ENCODE measurements around the gene SHROOM3.
A peak's percentile ranks its signal among the peaks of the same experiment; 100 is the strongest.

The SHROOM3 gene

DNA sequence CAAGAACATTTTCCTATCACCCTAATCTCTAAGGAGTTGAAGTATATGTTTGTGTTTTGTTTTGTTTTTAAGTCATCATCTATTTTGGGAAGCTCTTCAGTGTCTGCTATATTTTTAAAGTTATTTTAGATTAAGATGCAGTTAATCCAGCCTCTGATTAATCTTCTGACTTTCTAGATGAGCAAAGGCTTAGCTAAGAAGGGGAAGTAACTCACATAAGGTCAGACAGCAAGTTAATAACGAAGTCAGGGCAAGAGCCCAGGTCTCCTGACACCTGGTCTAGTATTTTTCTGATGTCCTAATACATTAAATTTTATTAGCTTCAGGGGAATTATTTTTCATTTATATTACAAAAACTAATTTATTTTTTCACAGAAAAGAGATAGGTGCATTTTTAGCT, 294.4 kb downstream of the SHROOM3 start:
- DNase-seq: no peak

DNA sequence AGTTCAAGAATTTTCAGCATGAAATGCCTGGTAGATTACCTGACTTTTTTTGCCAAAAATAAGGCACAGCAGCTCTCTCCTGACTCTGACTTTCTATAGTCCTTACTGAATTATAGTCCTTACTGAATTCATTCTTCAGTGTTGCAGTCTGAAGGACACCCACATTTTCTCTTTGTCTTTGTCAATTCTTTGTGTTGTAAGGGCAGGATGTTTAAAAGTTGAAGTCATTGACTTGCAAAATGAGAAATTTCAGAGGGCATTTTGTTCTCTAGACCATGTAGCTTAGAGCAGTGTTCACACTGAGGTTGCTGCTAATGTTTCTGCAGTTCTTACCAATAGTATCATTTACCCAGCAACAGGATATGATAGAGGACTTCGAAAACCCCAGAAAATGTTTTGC, 295.0 kb downstream of the SHROOM3 start:
- DNase-seq: no peak

DNA sequence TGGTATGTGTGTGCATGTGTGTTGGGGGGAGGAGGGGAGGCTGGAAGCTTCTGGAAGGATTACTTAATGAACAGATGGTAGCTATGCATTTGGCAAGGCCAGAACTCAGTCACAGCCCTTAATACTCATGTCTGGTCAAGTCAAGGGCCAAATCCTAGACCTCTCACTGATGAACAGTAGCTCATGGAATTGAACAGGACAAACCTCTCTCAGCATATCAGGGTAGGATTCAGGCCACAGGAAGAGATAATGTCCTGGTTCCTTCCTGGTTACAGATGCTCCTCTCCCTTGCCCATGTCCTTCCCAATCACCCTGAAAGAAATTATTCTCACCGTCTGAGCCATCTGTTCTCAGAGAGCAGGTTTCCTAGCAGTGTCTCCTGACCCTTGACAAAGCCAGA, 297.2 kb downstream of the SHROOM3 start:
- no peak for DNase-seq

DNA sequence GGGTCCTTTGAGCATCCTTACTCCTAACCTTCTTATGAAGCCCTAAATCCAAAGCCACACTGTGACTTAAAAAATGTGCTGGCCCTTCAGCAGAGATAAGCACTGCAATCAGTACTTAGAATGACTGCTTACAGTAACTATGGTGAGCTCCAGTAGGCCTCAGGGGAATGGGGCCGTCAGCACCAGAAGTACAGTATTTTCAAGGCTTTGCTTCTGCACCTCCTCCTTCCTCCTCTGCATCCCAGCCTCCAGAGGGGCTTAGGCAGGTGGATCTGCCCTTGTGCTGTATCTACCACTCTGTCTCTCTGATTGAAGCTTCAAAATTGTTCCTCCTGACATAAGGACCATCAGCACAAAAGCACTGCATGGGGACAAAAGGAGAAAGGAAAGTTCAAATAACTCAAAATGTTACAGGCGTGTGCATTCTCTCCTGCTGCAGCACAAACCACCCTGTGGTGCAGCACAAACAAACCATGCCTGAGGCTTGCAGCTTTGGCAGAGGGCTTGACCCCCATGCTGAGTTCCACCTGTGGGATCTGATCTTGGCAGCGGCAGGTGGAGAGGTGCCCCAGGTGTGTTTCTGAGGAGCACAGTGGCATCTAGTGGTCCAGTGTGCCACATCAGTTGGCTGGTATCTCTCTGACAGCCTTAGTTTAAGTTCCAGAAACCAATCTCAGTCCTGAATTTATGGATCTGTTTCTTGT, 298.2 kb downstream of the SHROOM3 start:
- DNase-seq: peak; percentile 14 to 57

DNA sequence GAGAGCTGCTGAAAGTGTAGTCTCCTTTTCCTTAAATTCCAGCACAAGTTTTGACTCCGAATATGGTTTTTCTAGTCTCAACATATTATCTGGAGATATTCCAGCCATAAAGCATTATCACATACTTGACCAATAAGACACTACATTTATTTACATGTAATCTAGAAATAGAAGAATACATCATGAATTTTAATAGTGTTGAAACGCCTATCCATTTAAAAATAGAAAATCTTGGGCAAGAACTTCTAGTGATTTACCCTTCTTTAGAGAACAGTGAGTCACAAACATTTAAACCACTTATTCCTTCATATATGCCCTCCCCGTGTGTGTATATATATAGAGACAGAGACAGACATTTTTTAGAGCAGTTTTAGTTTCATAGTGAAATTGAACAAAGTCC, 301.4 kb downstream of the SHROOM3 start:
- DNase-seq: no peak

DNA sequence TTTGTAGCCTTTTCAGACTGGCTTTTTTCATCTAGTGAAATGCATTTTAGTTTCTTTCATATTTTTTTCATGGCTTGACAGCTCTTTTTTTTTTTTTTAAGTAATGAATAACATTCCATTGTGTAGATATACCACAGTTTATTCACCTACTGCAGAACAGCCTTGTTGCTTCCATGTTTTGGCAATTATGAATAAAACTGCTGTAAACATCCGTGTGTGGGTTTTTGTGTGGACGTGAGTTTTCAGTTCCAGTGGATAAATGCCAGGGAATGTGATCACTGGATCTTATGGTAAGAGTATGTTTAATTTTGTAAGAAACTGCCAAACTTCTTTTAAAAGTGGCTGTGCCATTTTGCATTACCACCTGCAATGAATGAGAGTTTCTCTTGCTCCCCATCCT, 302.2 kb downstream of the SHROOM3 start:
- DNase-seq: no peak

DNA sequence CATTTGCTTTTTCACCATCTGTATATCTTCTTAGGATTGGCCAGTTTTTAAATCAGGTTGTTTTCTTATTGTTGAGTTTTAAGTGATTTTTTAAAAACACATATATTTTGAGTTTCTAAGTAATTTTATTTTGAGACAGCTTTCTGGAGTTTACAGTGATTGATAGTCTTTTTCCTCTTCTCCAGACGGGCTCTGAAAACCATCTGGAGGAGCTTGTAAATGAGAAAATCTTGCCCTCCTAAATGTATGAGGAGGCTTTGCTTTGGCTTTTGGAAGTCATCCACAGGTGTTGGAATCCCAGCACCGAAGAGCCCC, 302.7 kb downstream of the SHROOM3 start:
- no peak for DNase-seq

DNA sequence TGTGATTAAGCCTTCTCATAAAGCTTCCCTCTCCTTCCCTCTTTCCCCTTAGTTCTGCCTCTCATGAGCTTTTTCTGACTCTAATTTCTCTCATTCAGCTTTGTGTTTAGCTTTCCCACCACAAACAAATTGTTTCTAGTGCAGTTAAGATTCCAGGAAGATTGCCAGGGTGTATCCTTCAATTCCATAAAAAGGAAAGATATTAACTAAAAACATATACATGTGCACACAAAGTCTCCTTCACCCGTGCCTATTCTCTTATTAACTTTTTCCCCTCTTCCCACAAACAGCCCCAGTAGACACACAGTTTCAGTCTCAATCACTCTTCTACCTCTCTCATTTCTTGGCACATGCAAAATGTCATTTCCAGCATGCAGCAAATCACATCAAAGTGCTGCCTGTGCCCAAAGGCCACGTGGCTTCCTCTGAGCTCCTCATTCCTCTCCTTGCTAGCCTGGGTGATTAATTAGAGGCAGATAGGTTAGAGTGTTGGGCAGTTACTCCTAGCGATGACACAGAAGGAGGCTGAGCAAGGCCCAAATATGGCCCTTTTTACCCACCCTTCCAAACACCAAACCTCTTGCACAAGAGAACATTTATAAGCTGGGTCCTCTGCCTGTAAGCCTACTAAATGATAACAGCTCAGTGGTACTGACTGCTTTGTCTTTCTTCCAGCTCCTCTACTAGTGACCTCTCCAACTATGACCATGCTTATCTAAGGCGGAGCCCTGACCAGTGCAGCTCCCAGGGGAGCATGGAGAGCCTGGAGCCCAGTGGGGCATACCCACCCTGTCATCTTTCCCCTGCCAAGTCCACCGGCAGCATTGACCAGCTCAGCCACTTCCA, 303.3 kb downstream of the SHROOM3 start:
- no peak for DNase-seq

DNA sequence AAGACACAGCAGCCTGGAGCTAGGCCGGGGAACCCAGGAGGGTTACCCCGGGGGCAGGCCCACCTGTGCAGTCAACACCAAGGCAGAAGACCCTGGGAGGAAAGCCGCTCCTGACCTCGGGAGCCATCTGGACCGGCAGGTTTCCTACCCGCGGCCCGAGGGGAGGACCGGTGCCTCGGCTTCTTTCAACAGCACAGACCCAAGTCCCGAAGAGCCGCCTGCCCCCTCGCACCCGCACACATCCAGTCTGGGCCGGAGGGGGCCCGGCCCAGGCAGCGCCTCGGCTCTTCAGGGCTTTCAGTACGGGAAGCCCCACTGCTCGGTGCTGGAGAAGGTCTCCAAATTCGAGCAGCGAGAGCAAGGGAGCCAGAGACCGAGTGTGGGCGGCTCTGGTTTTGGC, 305.2 kb downstream of the SHROOM3 start:
- no peak for DNase-seq

DNA sequence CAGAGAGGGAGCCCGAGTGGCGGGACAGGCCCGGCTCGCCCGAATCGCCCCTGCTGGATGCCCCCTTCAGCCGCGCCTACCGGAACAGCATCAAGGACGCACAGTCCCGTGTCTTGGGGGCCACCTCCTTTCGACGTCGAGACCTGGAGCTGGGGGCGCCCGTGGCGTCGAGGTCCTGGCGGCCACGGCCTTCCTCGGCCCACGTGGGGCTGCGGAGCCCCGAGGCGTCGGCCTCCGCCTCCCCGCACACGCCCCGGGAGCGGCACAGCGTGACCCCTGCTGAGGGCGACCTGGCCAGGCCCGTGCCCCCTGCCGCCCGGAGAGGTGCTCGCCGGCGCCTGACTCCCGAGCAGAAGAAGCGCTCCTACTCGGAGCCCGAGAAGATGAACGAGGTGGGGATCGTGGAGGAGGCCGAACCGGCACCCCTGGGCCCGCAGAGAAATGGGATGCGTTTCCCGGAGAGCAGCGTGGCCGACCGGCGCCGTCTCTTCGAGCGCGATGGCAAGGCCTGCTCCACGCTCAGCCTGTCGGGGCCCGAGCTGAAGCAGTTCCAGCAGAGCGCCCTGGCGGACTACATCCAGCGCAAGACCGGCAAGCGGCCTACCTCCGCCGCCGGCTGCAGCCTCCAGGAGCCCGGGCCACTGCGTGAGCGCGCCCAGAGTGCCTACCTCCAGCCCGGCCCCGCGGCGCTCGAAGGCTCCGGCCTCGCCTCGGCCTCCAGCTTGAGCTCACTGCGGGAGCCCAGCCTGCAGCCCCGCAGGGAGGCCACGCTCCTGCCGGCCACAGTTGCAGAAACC, 306.0 kb downstream of the SHROOM3 start:
- DNase-seq: no peak

DNA sequence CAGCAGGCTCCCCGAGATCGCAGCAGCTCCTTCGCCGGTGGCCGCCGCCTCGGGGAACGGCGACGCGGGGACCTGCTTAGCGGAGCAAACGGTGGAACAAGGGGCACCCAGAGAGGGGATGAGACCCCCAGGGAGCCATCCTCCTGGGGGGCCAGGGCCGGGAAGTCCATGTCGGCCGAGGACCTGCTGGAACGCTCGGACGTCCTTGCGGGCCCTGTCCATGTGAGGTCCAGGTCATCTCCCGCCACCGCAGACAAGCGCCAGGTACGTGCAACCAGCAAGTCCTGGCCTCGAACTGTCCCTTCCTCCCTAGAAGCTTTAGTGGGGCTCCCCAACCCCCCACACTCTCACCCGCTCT, 306.6 kb downstream of the SHROOM3 start:
- no peak for DNase-seq

DNA sequence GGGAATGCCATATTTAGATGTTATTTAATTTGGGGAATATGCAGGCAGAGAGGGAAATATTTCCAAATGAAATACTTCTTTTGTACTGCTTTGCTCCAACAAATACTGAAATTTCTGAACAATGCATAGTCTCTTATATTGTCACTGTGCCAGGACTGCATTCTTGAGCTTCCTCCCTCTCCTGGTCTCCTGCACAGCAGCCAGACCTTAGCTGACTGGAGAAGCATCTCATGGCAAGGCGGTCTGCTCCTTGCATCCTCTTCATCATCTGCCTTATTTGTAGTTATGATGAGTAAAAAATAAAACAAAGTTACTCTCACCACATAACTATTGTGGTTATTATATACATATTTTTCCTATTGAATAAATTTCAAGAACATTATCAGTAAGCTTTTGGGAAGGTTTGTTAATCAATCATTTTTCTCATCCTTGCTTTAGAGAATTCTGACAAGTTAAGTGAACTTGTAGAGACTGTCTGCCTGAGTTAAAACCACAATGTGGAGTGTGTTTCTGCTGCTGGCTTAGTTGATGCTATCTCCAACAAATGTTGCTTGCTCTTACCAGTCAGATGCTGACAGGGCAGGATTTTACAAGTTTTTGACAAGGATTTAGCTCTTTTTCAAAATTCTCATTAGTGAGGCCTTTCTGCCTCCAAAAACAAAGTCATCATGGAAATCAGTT, 309.4 kb downstream of the SHROOM3 start:
- no peak for DNase-seq

DNA sequence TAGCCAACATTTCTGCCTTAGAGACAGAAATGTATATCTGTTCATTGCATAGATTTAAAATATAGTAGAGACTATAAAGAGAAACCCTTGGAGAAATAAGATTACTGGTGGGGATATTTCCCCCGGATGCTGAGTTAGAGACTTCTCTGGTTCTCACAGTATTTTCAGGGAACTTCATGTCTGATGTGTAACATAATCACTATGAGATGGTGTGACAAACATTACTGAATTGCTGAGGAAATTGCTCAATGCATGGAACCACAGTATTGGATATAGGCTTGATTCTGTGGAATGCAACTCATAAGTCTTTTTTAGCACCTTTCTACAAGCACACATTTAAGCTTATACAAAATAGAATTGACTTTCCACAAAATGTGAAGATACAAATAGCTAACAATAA, 310.2 kb downstream of the SHROOM3 start:
- DNase-seq: no peak

DNA sequence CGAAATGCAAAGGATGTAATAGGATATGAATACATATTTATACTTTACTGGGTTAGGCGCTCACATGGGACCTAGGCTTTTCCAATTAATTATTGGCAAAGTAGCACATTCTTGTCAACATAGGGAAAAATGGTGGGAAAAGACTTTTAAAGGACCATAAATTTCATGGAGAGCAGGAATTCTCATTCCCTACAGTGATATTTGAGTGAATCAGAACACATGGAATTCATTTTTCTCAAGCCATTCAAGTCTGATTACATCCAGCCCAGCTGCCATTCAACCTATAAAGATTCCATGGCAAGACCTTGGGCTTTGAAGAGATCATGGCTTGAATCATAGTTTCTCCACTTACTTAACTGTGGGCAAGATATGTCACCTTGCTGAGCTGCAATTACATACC, 312.5 kb downstream of the SHROOM3 start:
- no peak for DNase-seq

DNA sequence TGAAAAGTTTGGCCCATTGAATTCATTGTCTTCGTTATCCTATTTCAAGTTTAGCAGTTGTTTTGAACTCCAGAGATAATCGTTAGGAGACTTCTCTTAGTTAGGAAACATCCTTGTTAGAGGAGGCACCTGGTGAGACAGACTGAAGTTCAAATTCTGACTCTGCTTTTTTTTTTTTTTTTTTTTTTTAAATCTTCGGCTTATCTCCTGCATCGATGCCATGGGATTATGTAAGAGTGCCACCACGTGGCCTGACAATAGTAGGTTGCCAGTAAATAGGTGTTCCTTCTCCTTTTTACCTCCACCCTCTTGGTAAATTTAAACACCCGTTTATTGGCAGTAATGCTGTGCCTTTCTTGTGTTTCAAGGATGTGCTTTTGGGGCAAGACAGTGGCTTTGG, 313.6 kb downstream of the SHROOM3 start:
- DNase-seq: peak; percentile 5 to 45

DNA sequence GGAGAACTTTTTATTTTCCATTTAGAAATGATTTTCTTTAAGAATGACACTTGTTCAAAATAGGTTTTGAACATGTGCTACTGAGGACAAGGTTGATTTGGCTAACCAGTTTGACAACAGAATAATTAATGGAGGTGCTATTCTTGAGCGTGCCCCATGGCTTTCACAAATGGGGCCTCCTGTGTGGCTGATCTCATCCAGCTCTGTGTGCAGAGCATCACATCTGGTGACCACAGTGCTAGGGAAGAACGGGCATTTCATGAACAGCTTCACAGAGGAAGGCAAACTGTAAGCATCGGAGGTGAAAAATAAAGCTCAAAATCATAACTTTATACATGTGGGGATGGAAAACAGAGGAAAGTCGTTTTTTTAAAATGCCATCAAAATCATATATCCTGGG, 314.3 kb downstream of the SHROOM3 start:
- DNase-seq: no peak

DNA sequence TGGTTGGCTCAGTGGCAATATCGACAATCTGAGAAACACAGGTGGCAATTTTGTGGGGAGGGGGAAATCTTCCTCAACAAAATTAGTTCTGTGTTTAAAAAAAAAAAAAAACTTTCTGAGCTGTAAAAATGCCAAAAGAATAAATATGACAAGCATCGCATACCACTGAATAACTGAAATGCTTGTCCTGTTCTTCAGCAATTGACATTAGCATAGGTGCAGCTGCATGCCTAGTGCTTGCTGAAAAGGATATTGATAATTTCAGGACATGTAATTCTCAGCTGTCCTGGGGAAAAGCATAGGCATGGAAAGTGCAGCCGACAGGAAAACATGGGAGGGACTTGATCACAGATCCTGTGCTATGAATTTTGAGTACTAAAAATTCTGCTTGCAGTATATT, 315.7 kb downstream of the SHROOM3 start:
- DNase-seq: no peak

DNA sequence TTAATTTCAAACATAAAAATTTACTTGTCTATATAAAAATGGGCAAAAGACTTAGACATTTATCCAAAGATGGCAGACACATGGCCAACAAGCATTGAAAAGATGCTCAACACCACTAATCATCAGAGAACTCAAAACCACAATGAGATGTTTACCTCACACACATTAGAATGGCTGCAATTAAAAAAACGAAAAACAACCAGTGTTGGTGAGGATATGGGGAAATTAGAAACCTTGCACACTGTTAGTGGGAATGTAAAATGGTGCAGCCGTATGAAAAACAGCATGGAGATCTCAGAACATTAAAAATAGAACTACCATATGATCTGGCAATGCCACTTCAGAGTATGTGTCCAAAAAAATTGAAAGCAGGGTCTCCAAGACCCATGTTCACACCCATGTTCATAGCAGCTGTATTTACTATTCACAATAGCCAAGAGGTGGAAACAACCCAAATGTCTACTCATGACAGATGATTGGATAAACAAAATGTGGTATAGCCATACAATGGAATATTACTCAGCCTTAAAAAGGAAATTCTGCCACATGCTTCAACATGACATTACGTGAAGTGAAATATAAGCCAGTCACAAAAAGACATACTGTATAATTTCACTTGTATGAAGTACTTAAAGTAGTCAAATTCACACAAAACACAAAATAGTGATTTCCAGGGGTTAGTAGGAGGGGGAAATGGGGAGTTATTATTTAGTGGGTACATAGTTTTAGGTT, 316.7 kb downstream of the SHROOM3 start:
- DNase-seq: no peak

DNA sequence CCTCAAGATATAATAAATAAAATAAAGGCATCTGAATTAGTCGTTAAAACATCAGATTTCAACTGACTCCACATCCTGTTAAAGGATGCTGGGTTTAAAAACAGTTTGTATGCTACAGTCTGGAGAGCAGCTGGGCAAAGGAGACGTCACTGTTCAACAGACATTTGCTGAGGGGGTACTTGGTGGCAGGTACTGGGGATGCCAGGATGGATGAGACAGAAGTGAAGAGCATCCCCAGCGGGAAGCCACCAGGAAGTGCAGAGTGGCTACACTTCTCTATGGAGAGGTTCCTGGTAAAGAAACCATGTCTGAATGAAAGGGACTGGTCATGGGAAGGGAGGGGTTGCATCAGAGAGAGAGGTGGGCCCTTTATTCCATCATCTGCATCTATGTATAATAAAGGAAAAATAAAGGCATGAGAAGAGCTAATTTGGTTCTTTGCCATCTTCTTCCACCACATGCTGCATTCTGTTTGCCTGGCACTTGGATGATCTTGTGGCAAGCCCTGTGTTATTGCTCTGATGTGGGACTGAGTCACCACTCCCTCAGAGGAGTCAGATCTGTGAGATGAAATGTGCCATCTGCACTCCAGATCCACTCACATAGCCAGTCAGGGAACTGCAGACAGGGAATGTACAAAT, 318.0 kb downstream of the SHROOM3 start:
- no peak for DNase-seq

DNA sequence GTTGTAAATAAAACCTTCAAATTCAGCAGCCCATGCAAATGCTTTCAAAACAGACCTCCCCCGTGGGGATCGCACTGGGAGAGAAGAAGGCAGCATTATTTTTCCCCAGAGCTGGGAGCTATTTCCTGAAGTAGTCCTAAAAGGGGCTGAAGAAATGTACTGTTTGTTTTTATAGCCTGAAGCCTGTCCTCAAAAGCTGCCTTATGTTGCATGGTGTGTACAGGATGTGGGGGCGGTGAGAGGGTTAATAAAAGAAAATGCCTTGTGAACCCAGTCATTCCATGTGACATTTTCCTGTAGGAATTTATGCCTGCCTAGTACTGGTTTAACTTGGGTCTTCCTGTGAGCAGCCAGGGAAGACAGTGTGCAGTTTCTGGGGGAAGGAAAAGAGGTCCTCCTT, 318.8 kb downstream of the SHROOM3 start:
- peak in 1 of 2 experiments; percentile 11 for DNase-seq

DNA sequence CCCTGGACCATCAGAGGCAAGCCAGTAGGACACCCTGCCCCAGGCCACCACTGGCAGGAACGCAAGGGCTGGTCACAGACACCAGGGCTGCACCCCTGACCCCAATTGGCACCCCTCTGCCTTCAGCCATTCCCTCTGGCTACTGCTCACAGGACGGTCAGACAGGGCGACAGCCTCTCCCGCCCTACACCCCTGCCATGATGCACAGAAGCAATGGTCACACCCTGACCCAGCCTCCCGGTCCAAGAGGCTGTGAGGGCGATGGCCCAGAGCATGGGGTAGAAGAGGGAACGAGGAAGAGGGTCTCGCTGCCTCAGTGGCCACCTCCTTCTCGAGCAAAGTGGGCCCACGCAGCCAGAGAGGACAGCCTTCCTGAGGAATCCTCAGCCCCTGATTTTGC, 319.4 kb downstream of the SHROOM3 start:
- DNase-seq: no peak

DNA sequence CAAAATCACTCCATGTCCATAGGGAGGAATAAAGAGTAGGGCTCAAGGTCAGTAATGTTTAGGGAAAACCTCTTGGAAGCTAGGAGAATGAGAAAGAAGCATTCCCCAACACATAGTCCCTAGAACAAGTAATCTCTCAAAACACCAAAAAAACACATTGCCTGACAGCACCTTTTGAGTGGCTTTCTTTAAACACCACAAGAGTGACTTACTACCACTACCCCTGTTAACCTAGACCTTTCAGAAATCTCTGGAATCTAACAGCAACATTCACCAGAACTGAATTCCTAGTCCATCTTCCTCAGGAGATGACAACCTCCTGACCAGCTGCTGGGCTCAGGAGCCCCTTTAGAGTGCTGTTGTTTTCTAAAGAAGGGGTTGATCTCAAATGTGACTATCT, 320.7 kb downstream of the SHROOM3 start:
- DNase-seq: no peak

All from NCI-H526 (cell line).